WTC11 (cell line): ENCODE measurements around the gene TMEM108. TPM values are rescaled to one million over a fixed set of nuclear protein-coding genes. Genes with fewer than 3 reads are reported as not detected.

Experiments
- ATAC-seq: fragments of 200-7000 bp; cut with Tn5 transposase; 2 replicates; pipeline ENCODE4 v1.10.0; 2021; ENCODE audit warnings: mild to moderate bottlenecking, moderate library complexity
- CTCF ChIA-PET: fragments of 300-600 bp; sonication (Branson Sonifier 250); formaldehyde crosslinking; loops from one replicate; lab custom pipeline; 2021; ENCODE audit warnings: antibody characterized with exemption; lab: Charles Lee
- POLR2A ChIA-PET: fragments of 350-600 bp; sonication (Branson Sonifier 250); formaldehyde crosslinking; loops from one replicate; lab custom pipeline; 2021; ENCODE audit warnings: antibody characterized with exemption; lab: Charles Lee
- DNase-seq: peaks from one replicate; pipeline ENCODE4 v3.0.0; 2021; ENCODE audit warnings: low spot score
- H3K27ac Mint-ChIP-seq: 2 replicates; pipeline ENCODE4 v1.8.0; 2021; ENCODE audit warnings: mixed read lengths
- H3K27me3 Mint-ChIP-seq: 2 replicates; pipeline ENCODE4 v1.8.0; 2021; ENCODE audit warnings: low read depth, mild to moderate bottlenecking, moderate library complexity, mixed read lengths
- H3K36me3 Mint-ChIP-seq: 2 replicates; pipeline ENCODE4 v1.8.0; 2021; ENCODE audit warnings: mixed read lengths
- H3K4me1 Mint-ChIP-seq: 2 replicates; pipeline ENCODE4 v1.8.0; 2022; ENCODE audit warnings: mixed read lengths
- H3K4me3 Mint-ChIP-seq: 2 replicates; pipeline ENCODE4 v1.8.0; 2021; ENCODE audit warnings: mild to moderate bottlenecking, moderate library complexity, mixed read lengths
- H3K9me3 Mint-ChIP-seq: 2 replicates; pipeline ENCODE4 v1.8.0; 2021; ENCODE audit warnings: mixed read lengths
- EMX1 ChIP-seq: fragments of 250-450 bp; sonication (Bioruptor Pico); IDR thresholded peaks from 2 replicates; pipeline ENCODE4 v1.8.0; 2021; ENCODE audit warnings: mild to moderate bottlenecking
- ESRRA ChIP-seq: sonication (generic); formaldehyde crosslinking; IDR thresholded peaks from 2 replicates; pipeline ENCODE4 v1.8.1; 2022; ENCODE audit warnings: mild to moderate bottlenecking, missing genetic modification reagents, borderline replicate concordance
- FOXJ3 ChIP-seq: sonication (generic); formaldehyde crosslinking; IDR thresholded peaks from 2 replicates; pipeline ENCODE4 v1.9.0; 2021; ENCODE audit warnings: missing genetic modification reagents, mild to moderate bottlenecking, borderline replicate concordance
- FOXK1 ChIP-seq: sonication (generic); formaldehyde crosslinking; IDR thresholded peaks from 2 replicates; pipeline ENCODE4 v1.8.0; 2022; ENCODE audit warnings: mild to moderate bottlenecking, moderate library complexity, missing genetic modification reagents
- GABPB1 ChIP-seq: sonication (generic); formaldehyde crosslinking; IDR thresholded peaks from 2 replicates; pipeline ENCODE4 v1.8.1; 2023; ENCODE audit warnings: mild to moderate bottlenecking, missing genetic modification reagents
- MXD4 ChIP-seq: fragments of 250-450 bp; sonication (Bioruptor Pico); IDR thresholded peaks from 2 replicates; pipeline ENCODE4 v1.8.0; 2021; ENCODE audit warnings: mild to moderate bottlenecking, moderate library complexity, borderline replicate concordance
- OVOL2 ChIP-seq: fragments of 250-450 bp; sonication (Bioruptor Pico); IDR thresholded peaks from 2 replicates; pipeline ENCODE4 v1.9.0; 2021; ENCODE audit warnings: mild to moderate bottlenecking, borderline replicate concordance
- RELA ChIP-seq: sonication (generic); formaldehyde crosslinking; IDR thresholded peaks from 2 replicates; pipeline ENCODE4 v1.8.1; 2022; ENCODE audit warnings: missing genetic modification reagents, mild to moderate bottlenecking, borderline replicate concordance
- RORB ChIP-seq: fragments of 250-450 bp; sonication (Bioruptor Pico); IDR thresholded peaks from 2 replicates; pipeline ENCODE4 v1.9.0; 2021; ENCODE audit warnings: mild to moderate bottlenecking
- SMAD4 ChIP-seq: sonication (generic); formaldehyde crosslinking; IDR thresholded peaks from 2 replicates; pipeline ENCODE4 v1.8.0; 2022; ENCODE audit warnings: mild to moderate bottlenecking, missing genetic modification reagents
- SOX15 ChIP-seq: fragments of 250-450 bp; sonication (Bioruptor Pico); IDR thresholded peaks from 2 replicates; pipeline ENCODE4 v1.9.0; 2021; ENCODE audit warnings: mild to moderate bottlenecking
- TP53 ChIP-seq: sonication (generic); formaldehyde crosslinking; IDR thresholded peaks from 2 replicates; pipeline ENCODE4 v1.8.1; 2023; ENCODE audit warnings: mild to moderate bottlenecking, missing genetic modification reagents
- ZNF232 ChIP-seq: sonication (generic); formaldehyde crosslinking; IDR thresholded peaks from 2 replicates; pipeline ENCODE4 v1.8.0; 2022; ENCODE audit warnings: mild to moderate bottlenecking, missing genetic modification reagents
- ZNF416 ChIP-seq: fragments of 250-450 bp; sonication (Bioruptor Pico); IDR thresholded peaks from 2 replicates; pipeline ENCODE4 v1.9.0; 2021; ENCODE audit warnings: mild to moderate bottlenecking, inconsistent platforms
- total RNA-seq: library from RNA; stranded (reverse); gene quantifications from 3 replicates; pipeline ENCODE4 v1.2.3, GENCODE V29; 2021
- TF ChIP-seq, protein P1 (sequence below): sonication (generic); formaldehyde crosslinking; IDR thresholded peaks from 2 replicates; pipeline ENCODE4 v1.8.0; 2022; ENCODE audit warnings: mild to moderate bottlenecking, missing genetic modification reagents
- TF ChIP-seq, protein P2 (sequence below): sonication (generic); formaldehyde crosslinking; IDR thresholded peaks from 2 replicates; pipeline ENCODE4 v1.8.1; 2022; ENCODE audit warnings: missing genetic modification reagents, borderline replicate concordance
- TF ChIP-seq, protein P3 (sequence below): fragments of 250-450 bp; sonication (Bioruptor Pico); IDR thresholded peaks from 2 replicates; pipeline ENCODE4 v1.9.0; 2021; ENCODE audit warnings: mild to moderate bottlenecking, borderline replicate concordance
- TF ChIP-seq, protein P4 (sequence below): sonication (generic); formaldehyde crosslinking; IDR thresholded peaks from 2 replicates; pipeline ENCODE4 v1.8.1; 2023; ENCODE audit warnings: mild to moderate bottlenecking, missing genetic modification reagents, borderline replicate concordance
- TF ChIP-seq, protein P5 (sequence below): sonication (generic); formaldehyde crosslinking; IDR thresholded peaks from 2 replicates; pipeline ENCODE4 v1.8.1; 2023; ENCODE audit warnings: mild to moderate bottlenecking, missing genetic modification reagents, moderate library complexity

TMEM108 gene
- total RNA-seq, 1 experiment from 2014 or later = 14.7 TPM

DNA sequence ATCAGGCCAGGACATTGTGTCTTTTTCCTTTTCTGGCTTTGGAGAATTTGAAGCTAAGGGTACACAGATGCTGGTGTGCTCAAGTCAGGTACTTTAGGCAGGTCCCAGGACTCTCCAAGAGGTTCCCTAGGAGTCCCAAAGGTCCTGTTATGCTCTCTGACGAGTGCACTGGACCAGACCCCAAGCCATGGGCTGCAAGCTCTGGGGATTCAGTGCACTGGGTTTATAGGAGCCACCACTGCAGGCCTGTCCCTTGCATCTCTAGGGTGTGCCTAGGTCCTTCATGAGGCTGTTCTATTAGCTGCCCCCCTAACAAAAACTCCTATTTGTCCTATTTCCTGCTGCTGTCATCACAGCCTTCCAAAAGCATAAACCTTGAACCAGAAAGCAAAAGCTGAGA, 329.8 kb downstream of the TMEM108 start:
- no peaks in the 10 kb centered on the region for H3K9me3 Mint-ChIP-seq
- no peaks in the 10 kb centered on the region; the same call in 1 of the 2 replicates for H3K27me3 Mint-ChIP-seq
- peaks cover 2% of the 10 kb centered on the region for H3K4me1 Mint-ChIP-seq
- no peak overlapping the region for H3K27ac Mint-ChIP-seq
- CTCF ChIA-PET = no interaction called here
- H3K4me3 Mint-ChIP-seq = no peak overlapping the region
- TF ChIP-seq ESRRA (CRISPR knock-in tag) (no peak), ZNF416 (CRISPR knock-in tag) (no peak), FOXJ3 (CRISPR knock-in tag) (no peak), TP53 (CRISPR knock-in tag) (no peak), SOX15 (CRISPR knock-in tag) (no peak), RELA (CRISPR knock-in tag) (no peak), ZNF232 (CRISPR knock-in tag) (no peak), SMAD4 (CRISPR knock-in tag) (no peak), OVOL2 (CRISPR knock-in tag) (no peak), GABPB1 (no peak), RORB (CRISPR knock-in tag) (no peak), EMX1 (CRISPR knock-in tag) (no peak), MXD4 (CRISPR knock-in tag) (no peak), FOXK1 (CRISPR knock-in tag) (no peak)
- TF ChIP-seq, protein P1, sequence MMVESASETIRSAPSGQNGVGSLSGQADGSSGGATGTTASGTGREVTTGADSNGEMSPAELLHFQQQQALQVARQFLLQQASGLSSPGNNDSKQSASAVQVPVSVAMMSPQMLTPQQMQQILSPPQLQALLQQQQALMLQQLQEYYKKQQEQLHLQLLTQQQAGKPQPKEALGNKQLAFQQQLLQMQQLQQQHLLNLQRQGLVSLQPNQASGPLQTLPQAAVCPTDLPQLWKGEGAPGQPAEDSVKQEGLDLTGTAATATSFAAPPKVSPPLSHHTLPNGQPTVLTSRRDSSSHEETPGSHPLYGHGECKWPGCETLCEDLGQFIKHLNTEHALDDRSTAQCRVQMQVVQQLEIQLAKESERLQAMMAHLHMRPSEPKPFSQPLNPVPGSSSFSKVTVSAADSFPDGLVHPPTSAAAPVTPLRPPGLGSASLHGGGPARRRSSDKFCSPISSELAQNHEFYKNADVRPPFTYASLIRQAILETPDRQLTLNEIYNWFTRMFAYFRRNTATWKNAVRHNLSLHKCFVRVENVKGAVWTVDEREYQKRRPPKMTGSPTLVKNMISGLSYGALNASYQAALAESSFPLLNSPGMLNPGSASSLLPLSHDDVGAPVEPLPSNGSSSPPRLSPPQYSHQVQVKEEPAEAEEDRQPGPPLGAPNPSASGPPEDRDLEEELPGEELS (CRISPR knock-in tag) = no peak
- TF ChIP-seq, protein P2, sequence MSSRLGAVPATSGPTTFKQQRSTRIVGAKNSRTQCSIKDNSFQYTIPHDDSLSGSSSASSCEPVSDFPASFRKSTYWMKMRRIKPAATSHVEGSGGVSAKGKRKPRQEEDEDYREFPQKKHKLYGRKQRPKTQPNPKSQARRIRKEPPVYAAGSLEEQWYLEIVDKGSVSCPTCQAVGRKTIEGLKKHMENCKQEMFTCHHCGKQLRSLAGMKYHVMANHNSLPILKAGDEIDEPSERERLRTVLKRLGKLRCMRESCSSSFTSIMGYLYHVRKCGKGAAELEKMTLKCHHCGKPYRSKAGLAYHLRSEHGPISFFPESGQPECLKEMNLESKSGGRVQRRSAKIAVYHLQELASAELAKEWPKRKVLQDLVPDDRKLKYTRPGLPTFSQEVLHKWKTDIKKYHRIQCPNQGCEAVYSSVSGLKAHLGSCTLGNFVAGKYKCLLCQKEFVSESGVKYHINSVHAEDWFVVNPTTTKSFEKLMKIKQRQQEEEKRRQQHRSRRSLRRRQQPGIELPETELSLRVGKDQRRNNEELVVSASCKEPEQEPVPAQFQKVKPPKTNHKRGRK (CRISPR knock-in tag) = no peak
- TF ChIP-seq, protein P3, sequence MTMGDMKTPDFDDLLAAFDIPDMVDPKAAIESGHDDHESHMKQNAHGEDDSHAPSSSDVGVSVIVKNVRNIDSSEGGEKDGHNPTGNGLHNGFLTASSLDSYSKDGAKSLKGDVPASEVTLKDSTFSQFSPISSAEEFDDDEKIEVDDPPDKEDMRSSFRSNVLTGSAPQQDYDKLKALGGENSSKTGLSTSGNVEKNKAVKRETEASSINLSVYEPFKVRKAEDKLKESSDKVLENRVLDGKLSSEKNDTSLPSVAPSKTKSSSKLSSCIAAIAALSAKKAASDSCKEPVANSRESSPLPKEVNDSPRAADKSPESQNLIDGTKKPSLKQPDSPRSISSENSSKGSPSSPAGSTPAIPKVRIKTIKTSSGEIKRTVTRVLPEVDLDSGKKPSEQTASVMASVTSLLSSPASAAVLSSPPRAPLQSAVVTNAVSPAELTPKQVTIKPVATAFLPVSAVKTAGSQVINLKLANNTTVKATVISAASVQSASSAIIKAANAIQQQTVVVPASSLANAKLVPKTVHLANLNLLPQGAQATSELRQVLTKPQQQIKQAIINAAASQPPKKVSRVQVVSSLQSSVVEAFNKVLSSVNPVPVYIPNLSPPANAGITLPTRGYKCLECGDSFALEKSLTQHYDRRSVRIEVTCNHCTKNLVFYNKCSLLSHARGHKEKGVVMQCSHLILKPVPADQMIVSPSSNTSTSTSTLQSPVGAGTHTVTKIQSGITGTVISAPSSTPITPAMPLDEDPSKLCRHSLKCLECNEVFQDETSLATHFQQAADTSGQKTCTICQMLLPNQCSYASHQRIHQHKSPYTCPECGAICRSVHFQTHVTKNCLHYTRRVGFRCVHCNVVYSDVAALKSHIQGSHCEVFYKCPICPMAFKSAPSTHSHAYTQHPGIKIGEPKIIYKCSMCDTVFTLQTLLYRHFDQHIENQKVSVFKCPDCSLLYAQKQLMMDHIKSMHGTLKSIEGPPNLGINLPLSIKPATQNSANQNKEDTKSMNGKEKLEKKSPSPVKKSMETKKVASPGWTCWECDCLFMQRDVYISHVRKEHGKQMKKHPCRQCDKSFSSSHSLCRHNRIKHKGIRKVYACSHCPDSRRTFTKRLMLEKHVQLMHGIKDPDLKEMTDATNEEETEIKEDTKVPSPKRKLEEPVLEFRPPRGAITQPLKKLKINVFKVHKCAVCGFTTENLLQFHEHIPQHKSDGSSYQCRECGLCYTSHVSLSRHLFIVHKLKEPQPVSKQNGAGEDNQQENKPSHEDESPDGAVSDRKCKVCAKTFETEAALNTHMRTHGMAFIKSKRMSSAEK = no peak
- TF ChIP-seq, protein P4, sequence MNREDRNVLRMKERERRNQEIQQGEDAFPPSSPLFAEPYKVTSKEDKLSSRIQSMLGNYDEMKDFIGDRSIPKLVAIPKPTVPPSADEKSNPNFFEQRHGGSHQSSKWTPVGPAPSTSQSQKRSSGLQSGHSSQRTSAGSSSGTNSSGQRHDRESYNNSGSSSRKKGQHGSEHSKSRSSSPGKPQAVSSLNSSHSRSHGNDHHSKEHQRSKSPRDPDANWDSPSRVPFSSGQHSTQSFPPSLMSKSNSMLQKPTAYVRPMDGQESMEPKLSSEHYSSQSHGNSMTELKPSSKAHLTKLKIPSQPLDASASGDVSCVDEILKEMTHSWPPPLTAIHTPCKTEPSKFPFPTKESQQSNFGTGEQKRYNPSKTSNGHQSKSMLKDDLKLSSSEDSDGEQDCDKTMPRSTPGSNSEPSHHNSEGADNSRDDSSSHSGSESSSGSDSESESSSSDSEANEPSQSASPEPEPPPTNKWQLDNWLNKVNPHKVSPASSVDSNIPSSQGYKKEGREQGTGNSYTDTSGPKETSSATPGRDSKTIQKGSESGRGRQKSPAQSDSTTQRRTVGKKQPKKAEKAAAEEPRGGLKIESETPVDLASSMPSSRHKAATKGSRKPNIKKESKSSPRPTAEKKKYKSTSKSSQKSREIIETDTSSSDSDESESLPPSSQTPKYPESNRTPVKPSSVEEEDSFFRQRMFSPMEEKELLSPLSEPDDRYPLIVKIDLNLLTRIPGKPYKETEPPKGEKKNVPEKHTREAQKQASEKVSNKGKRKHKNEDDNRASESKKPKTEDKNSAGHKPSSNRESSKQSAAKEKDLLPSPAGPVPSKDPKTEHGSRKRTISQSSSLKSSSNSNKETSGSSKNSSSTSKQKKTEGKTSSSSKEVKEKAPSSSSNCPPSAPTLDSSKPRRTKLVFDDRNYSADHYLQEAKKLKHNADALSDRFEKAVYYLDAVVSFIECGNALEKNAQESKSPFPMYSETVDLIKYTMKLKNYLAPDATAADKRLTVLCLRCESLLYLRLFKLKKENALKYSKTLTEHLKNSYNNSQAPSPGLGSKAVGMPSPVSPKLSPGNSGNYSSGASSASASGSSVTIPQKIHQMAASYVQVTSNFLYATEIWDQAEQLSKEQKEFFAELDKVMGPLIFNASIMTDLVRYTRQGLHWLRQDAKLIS (CRISPR knock-in tag) = no peak
- TF ChIP-seq, protein P5, sequence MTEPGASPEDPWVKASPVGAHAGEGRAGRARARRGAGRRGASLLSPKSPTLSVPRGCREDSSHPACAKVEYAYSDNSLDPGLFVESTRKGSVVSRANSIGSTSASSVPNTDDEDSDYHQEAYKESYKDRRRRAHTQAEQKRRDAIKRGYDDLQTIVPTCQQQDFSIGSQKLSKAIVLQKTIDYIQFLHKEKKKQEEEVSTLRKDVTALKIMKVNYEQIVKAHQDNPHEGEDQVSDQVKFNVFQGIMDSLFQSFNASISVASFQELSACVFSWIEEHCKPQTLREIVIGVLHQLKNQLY (CRISPR knock-in tag) = no peak
- POLR2A ChIA-PET = no interaction called here
- DNase-seq (no peak), ATAC-seq (no peak)
- H3K36me3 Mint-ChIP-seq = no peaks in the 10 kb centered on the region
